ENCODE data around the gene NLRP12. TPM values are rescaled to one million over a fixed set of nuclear protein-coding genes. Genes with fewer than 3 reads are reported as not detected.

Gene NLRP12
- total RNA-seq, 3 donors from 2014 or later (not counting 1 experiment from before 2014, with no cell fraction given) = 0.35 to 13.6 (median 0.84) TPM

GRCh38 chr19:53789708-53790678 lies 34.1 kb downstream of the NLRP12 start:
- no peaks in the 10 kb centered on the region for H3K27me3 Mint-ChIP-seq (ENCODE audit: low read depth in 2 of 2)
- intact Hi-C loops (cut with micrococcal nuclease) = no loop called here
- Histone ChIP-seq H3K27me3 (ENCODE audit: control insufficient read depth, insufficient read depth, low read length) (no peaks in the 10 kb centered on the region), H3K36me3 (ENCODE audit: control insufficient read depth, insufficient read depth, low read length) (no peaks in the 10 kb centered on the region), H3K4me3 (ENCODE audit: low read length) (no peak overlapping the region), H3K4me1 (ENCODE audit: control insufficient read depth, insufficient read depth, low read length) (no peaks in the 10 kb centered on the region), H3K27ac (ENCODE audit: low read length) (no peak overlapping the region), H3K9me3 (ENCODE audit: control insufficient read depth, insufficient read depth, low read length) (no peaks in the 10 kb centered on the region)
- DNase-seq (no peak), ATAC-seq (no peak)
- H3K4me3 Mint-ChIP-seq = no peak overlapping the region
- no peaks in the 10 kb centered on the region for H3K36me3 Mint-ChIP-seq
- no peaks in the 10 kb centered on the region for H3K4me1 Mint-ChIP-seq
- no peaks in the 10 kb centered on the region for H3K9me3 Mint-ChIP-seq
- H3K27ac Mint-ChIP-seq = no peak overlapping the region
- no peak for TF ChIP-seq CTCF (IDR thresholded peaks at IDR 0.05)
- WGBS (ENCODE audit: insufficient coverage) = 89% methylated on average over 20 of the region's 21 CpGs

GRCh38 chr19:53787266-53787665 lies 36.8 kb downstream of the NLRP12 start:
- no peak for TF ChIP-seq CTCF (IDR thresholded peaks at IDR 0.05)
- no peaks in the 10 kb centered on the region for H3K36me3 ChIP-seq (ENCODE audit: control insufficient read depth, insufficient read depth, low read length)
- H3K4me3 Mint-ChIP-seq = no peak overlapping the region

GRCh38 chr19:53786744-53787143 lies 37.4 kb downstream of the NLRP12 start:
- intact Hi-C loops (cut with micrococcal nuclease) = no loop called here

More at GRCh38 chr19:53787266-53787665, 36.8 kb downstream of the NLRP12 start:
- H3K27ac ChIP-seq (ENCODE audit: low read length) = no peak overlapping the region
- no peaks in the 10 kb centered on the region for H3K9me3 ChIP-seq (ENCODE audit: control insufficient read depth, insufficient read depth, low read length)
- no peaks in the 10 kb centered on the region for H3K27me3 Mint-ChIP-seq (ENCODE audit: low read depth in 2 of 2)
- no peak overlapping the region for H3K4me3 ChIP-seq (ENCODE audit: low read length)
- no peaks in the 10 kb centered on the region for H3K4me1 Mint-ChIP-seq
- H3K27ac Mint-ChIP-seq = no peak overlapping the region
- WGBS (ENCODE audit: insufficient coverage) = 91% methylated on average over 15 of the region's 15 CpGs
- no peaks in the 10 kb centered on the region for H3K9me3 Mint-ChIP-seq
- no peaks in the 10 kb centered on the region for H3K27me3 ChIP-seq (ENCODE audit: control insufficient read depth, insufficient read depth, low read length)
- intact Hi-C loops (cut with micrococcal nuclease) = no loop called here
- no peak for ATAC-seq
- no peak for DNase-seq
- H3K4me1 ChIP-seq (ENCODE audit: control insufficient read depth, insufficient read depth, low read length) = no peaks in the 10 kb centered on the region
- H3K36me3 Mint-ChIP-seq = no peaks in the 10 kb centered on the region

More at GRCh38 chr19:53786744-53787143, 37.4 kb downstream of the NLRP12 start:
- WGBS (ENCODE audit: insufficient coverage) = 97% methylated on average over 7 of the region's 7 CpGs
- no peaks in the 10 kb centered on the region for H3K9me3 Mint-ChIP-seq
- Histone ChIP-seq H3K4me3 (ENCODE audit: low read length) (no peak overlapping the region), H3K27ac (ENCODE audit: low read length) (no peak overlapping the region), H3K4me1 (ENCODE audit: control insufficient read depth, insufficient read depth, low read length) (no peaks in the 10 kb centered on the region), H3K9me3 (ENCODE audit: control insufficient read depth, insufficient read depth, low read length) (no peaks in the 10 kb centered on the region), H3K27me3 (ENCODE audit: control insufficient read depth, insufficient read depth, low read length) (no peaks in the 10 kb centered on the region), H3K36me3 (ENCODE audit: control insufficient read depth, insufficient read depth, low read length) (no peaks in the 10 kb centered on the region)
- no peak overlapping the region for H3K4me3 Mint-ChIP-seq
- ATAC-seq = no peak
- H3K4me1 Mint-ChIP-seq = no peaks in the 10 kb centered on the region
- no peaks in the 10 kb centered on the region for H3K27me3 Mint-ChIP-seq (ENCODE audit: low read depth in 2 of 2)
- H3K36me3 Mint-ChIP-seq = no peaks in the 10 kb centered on the region
- TF ChIP-seq CTCF (IDR thresholded peaks at IDR 0.05) = no peak
- no peak overlapping the region for H3K27ac Mint-ChIP-seq
- DNase-seq = no peak
